ENCODE data around the gene PAGR1. TPM values are rescaled to one million over a fixed set of nuclear protein-coding genes. Genes with fewer than 3 reads are reported as not detected.
A peak's percentile ranks its signal among the peaks of the same experiment; 100 is the strongest.

Gene PAGR1
- total and polyA plus RNA-seq, 2 of the 13 experiments (the other 11 are each of a cell fraction or from before 2014, with no cell fraction given): 9.8 to 66.4 TPM

DNA sequence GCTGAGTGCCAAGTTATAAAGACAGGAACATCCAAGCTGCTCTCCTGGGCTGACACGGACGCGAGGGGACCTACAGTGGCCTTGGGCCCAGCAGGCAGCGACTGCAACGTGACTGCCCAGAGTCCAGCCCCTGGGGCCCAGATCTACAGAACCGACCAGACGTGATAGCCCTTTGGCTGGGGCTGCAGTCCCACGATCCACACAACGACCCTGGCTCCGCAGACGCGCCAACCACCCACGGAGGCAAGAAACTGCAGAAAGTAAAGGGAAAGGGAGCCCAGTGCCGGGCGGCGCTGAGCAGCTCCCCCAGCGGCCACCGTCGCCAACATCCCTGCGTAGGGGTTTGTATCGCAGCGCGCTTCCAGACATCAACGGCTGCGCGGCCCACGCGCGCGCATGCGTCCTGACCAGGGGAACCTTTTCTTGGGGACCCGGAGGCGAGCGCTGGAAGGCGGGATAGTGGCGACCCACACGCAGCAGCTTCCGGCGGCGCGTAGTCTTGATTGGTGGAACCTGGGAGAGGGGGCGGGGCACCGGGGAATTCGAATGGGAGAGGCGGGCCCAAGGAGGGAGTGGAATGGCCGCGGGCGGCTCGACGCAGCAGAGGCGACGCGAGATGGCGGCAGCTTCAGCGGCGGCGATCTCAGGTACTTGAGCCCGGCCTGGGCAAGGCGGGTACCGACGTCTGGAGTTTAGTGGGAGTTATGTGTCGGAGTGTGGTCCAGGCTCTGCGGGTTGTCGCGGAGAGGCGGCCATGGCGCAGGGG, 25.6 kb upstream of the PAGR1 start, which contains the start of gene KIF22 (continued):
- TF ChIP-seq HMGXB3 (CRISPR knock-in tag; IDR thresholded peaks at IDR 0.05; ENCODE audit: borderline replicate concordance) (0 out of 2 replicates have a peak, but pooled peaks have one; percentile 54), POGZ (CRISPR knock-in tag; IDR thresholded peaks at IDR 0.05) (peak; percentile 92), JUND (CRISPR knock-in tag; IDR thresholded peaks at IDR 0.05) (peak; percentile 83), ISX (CRISPR knock-in tag; conservative IDR thresholded peaks at IDR 0.05) (0 out of 2 replicates have a peak, but pooled peaks have one; percentile 52), HOXA5 (CRISPR knock-in tag; IDR thresholded peaks at IDR 0.05) (peak; percentile 93; the same call in 1 of the 2 replicates), ZNF124 (CRISPR knock-in tag; IDR thresholded peaks at IDR 0.05) (peak; percentile 97; the same call in 1 of the 2 replicates), STAT6 (CRISPR knock-in tag; IDR thresholded peaks at IDR 0.05; ENCODE audit: borderline replicate concordance) (peak; percentile 91; the same call in 1 of the 2 replicates), FLYWCH1 (CRISPR knock-in tag; IDR thresholded peaks at IDR 0.05) (0 out of 2 replicates have a peak, but pooled peaks have one; percentile 15), ZNF598 (CRISPR knock-in tag; IDR thresholded peaks at IDR 0.05; ENCODE audit: borderline replicate concordance) (peak; percentile 19), ZNF382 (CRISPR knock-in tag; IDR thresholded peaks at IDR 0.05; ENCODE audit: borderline replicate concordance) (no peak), NR0B2 (CRISPR knock-in tag; IDR thresholded peaks at IDR 0.05) (peak; percentile 82), MED13 (CRISPR knock-in tag; IDR thresholded peaks at IDR 0.05) (peak; percentile 91), EHMT2 (IDR thresholded peaks at IDR 0.05; ENCODE audit: borderline replicate concordance, low read depth, low read length) (no peak), LCORL (IDR thresholded peaks at IDR 0.05) (no peak), LCORL (CRISPR knock-in tag; IDR thresholded peaks at IDR 0.05) (peak; percentile 53; the same call in 1 of the 2 replicates), HBP1 (CRISPR knock-in tag; IDR thresholded peaks at IDR 0.05; ENCODE audit: low read depth) (peak; percentile 90; the same call in 1 of the 2 replicates), ZNF569 (CRISPR knock-in tag; IDR thresholded peaks at IDR 0.05; ENCODE audit: borderline replicate concordance) (no peak; the same call in 1 of the 2 replicates), SIX4 (CRISPR knock-in tag; IDR thresholded peaks at IDR 0.05) (no peak)
- TF ChIP-seq, protein P1, sequence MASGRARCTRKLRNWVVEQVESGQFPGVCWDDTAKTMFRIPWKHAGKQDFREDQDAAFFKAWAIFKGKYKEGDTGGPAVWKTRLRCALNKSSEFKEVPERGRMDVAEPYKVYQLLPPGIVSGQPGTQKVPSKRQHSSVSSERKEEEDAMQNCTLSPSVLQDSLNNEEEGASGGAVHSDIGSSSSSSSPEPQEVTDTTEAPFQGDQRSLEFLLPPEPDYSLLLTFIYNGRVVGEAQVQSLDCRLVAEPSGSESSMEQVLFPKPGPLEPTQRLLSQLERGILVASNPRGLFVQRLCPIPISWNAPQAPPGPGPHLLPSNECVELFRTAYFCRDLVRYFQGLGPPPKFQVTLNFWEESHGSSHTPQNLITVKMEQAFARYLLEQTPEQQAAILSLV (CRISPR knock-in tag; IDR thresholded peaks at IDR 0.05; ENCODE audit: borderline replicate concordance): peak; percentile 89

All from HepG2 (cell line).